Measurements from ENCODE around the gene NANOGP8. TPM values are rescaled to one million over a fixed set of nuclear protein-coding genes. Genes with fewer than 3 reads are reported as not detected.

NANOGP8 gene
- total RNA-seq, 3 donors from 2014 or later: 1.1 to 1.8 TPM; not detected in 1

DNA sequence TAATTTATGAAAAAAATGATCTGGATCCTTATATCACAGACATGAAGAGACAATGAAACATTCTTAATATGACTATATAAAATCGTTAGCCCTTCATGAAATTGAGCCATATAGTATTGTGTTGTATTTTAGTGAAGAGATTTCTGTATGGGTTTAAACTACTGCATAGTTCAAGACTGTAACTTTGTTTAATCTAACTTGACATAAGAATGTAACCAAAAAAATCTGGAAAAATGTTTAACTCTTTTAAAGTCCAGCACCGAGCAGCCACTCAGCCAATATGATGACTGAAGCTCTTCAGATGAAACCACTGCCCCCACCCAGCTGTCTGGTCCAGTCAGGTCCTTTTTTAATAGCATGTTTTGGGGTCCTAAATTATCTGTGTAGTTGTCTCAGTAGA lies 4.9 kb downstream of the NANOGP8 start:
- TF ChIP-seq, protein P1, sequence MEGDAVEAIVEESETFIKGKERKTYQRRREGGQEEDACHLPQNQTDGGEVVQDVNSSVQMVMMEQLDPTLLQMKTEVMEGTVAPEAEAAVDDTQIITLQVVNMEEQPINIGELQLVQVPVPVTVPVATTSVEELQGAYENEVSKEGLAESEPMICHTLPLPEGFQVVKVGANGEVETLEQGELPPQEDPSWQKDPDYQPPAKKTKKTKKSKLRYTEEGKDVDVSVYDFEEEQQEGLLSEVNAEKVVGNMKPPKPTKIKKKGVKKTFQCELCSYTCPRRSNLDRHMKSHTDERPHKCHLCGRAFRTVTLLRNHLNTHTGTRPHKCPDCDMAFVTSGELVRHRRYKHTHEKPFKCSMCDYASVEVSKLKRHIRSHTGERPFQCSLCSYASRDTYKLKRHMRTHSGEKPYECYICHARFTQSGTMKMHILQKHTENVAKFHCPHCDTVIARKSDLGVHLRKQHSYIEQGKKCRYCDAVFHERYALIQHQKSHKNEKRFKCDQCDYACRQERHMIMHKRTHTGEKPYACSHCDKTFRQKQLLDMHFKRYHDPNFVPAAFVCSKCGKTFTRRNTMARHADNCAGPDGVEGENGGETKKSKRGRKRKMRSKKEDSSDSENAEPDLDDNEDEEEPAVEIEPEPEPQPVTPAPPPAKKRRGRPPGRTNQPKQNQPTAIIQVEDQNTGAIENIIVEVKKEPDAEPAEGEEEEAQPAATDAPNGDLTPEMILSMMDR (IDR thresholded peaks at IDR 0.05): no peak
- Histone ChIP-seq H3K36me3 (ENCODE audit: low read depth) (no peaks in the 10 kb centered on the region), H3K9me3 (peaks cover 8% of the 10 kb centered on the region), H3K4me3 (no peak overlapping the region), H3K4me1 (ENCODE audit: low read depth) (no peaks in the 10 kb centered on the region)
- intact Hi-C loops (cut with DNase I, micrococcal nuclease): no loop called here
- ATAC-seq (no peak), DNase-seq (no peak)

DNA sequence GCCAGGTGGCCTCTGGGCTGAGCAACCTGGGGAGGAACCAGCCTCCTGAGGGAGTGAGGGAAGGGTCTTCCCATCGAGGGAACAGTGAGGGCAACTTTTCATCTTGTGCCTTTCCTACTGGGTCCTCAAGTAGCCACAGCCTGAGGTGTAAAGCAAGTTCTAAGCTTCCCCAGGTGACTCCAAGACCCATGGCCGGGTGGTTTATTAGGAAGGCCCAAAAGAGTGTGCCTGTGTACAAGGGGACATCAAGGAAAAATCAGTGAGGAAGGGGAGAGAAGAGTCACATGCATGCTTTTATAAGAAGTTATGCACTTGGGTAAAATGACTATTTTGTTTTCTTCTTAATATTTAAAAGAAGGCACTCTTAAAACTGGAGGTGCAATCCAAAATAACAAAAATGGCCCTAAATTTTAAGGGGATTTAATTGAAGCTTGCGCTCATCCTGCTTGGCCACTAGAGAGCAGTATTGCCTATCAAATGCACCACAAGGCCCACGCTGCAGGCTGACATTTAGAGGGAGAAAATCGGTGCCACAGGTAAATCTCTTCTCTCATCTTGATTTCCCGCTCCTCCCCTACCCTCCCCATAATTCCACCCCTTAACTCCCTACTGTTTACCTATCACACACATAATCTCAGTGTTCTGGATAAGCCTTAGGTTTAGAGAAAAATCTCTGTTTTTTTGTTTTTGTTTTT lies 6.7 kb downstream of the NANOGP8 start:
- Histone ChIP-seq H3K4me1 (ENCODE audit: low read depth) (no peaks in the 10 kb centered on the region), H3K36me3 (ENCODE audit: low read depth) (no peaks in the 10 kb centered on the region), H3K9me3 (peaks cover 8% of the 10 kb centered on the region), H3K4me3 (no peak overlapping the region)
- peak in 1 of 3 donors; percentile 26 for DNase-seq
- ATAC-seq: peak; percentile 74
- TF ChIP-seq, protein P1 (IDR thresholded peaks at IDR 0.05): peak; percentile 46
- intact Hi-C loops (cut with DNase I, micrococcal nuclease): no loop called here

DNA sequence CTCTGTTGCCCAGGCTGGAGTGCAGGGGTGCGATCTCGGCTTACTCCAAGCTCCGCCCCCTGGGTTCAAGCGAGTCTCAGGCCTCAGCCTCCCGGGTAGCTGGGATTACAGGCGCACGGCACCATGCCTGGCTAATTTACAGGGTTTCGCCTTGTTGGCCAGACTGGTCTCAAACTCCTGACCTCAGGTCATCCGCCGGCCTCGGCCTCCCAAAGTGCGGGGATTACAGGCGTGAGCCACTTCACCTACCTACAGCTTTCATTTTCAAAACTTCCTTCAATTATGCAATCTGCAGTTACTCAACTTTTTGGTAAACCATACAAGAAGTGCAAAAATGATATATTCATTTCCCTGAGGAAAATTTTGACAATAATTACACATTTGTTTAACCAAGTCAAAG lies 14.0 kb downstream of the NANOGP8 start:
- TF ChIP-seq, protein P1 (IDR thresholded peaks at IDR 0.05): no peak
- Histone ChIP-seq H3K9me3 (no peaks in the 10 kb centered on the region), H3K4me1 (ENCODE audit: low read depth) (no peaks in the 10 kb centered on the region), H3K36me3 (ENCODE audit: low read depth) (no peaks in the 10 kb centered on the region), H3K4me3 (no peak overlapping the region)
- intact Hi-C loops (cut with DNase I, micrococcal nuclease): no loop called here
- DNase-seq (no peak), ATAC-seq (no peak)

DNA sequence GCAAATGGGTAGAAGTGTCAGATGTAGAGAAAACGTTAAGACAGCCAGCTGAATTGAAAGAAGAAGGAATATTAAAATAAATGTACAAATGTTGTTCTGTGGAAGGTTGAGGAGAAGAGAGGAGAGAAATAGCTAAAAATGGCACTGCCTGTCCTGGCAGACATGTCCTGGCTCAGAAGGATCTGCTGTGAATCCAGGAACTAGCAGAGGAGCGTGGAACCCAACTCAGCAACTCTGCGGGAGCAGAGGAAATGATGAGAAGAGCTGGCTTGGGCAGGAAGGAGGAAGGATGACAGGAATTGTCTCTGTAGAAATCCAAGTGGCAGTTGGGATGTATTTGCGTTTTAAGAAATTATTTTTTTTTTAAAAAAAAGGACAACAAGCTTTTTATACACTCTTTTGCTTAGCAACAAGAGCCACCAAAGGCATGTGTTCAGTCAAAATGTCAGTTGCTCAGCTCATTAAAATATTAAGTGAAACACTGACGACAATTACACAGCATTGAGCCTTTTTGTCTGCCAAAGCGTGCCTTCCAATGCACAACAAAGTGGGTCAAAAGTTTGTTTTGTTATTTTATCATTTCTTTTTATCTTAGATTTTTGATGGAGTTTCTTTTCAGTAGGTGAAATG lies 16.1 kb downstream of the NANOGP8 start:
- no peaks in the 10 kb centered on the region for H3K36me3 ChIP-seq (ENCODE audit: low read depth)
- ATAC-seq: no peak
- no peak for DNase-seq
- no peaks in the 10 kb centered on the region for H3K4me1 ChIP-seq (ENCODE audit: low read depth)
- no peaks in the 10 kb centered on the region for H3K9me3 ChIP-seq
- intact Hi-C loops (cut with DNase I, micrococcal nuclease): no loop called here
- TF ChIP-seq, protein P1 (IDR thresholded peaks at IDR 0.05): no peak
- no peak overlapping the region for H3K4me3 ChIP-seq

DNA sequence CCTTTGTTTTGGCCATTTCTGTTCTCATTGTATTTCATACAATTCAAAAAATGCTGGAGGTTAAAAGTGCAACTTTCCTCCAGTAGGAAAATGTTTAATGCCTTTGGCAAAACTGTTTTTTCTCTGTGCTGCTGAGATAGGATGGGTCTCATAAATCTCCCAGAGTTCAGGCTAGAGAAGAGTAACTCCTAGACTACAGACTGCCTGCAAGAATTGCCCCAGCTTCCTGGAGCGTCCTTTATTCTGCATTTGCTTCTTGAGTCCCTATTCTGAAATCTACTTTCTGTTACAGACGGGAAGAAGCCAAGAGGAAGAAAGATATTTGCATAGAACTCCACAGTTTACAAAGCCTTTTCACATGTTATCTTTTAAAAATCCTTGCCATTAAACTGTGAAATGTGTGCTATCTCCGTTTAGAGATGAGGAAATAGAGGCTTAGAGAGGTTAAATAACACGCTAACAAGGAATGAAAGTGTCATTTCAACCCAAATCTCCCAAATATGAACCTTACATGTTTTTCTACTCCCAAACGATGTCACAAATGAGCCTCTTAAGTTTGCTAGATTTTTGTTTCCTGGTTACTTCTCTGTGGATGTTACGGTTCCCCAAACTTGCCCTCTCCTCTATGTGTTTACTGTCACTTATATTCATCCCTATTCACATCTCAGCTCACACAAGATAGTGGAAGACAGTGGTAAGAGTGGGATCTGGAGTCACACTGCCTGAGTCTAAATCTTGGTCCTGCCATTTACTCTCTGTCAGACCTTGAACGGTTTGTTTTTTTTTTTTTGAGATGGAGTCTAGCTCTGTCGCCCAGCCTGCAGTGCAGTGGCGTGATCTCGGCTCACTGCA lies 17.4 kb downstream of the NANOGP8 start:
- no peaks in the 10 kb centered on the region for H3K36me3 ChIP-seq (ENCODE audit: low read depth)
- ATAC-seq: no peak
- H3K4me3 ChIP-seq: no peak overlapping the region
- H3K9me3 ChIP-seq: no peaks in the 10 kb centered on the region
- intact Hi-C loops (cut with DNase I, micrococcal nuclease): no loop called here
- H3K4me1 ChIP-seq (ENCODE audit: low read depth): no peaks in the 10 kb centered on the region
- DNase-seq: no peak
- TF ChIP-seq, protein P1 (IDR thresholded peaks at IDR 0.05): no peak
